GM19467 (cell line): ENCODE measurements around the gene DPH2.

Experiments
- ATAC-seq: cut with Tn5 transposase; IDR thresholded peaks from one replicate; pipeline ENCODE4 v1.9.1; 2021; ENCODE audit warnings: mild to moderate bottlenecking, moderate library complexity; ENCODE audit not compliant: unreplicated experiment

DPH2 gene

GRCh38 chr1:43997295-43997999 lies 27.6 kb downstream of the DPH2 start:
- ATAC-seq: no peak

GRCh38 chr1:43998000-43998378 lies 28.2 kb downstream of the DPH2 start:
- no peak for ATAC-seq

DNA sequence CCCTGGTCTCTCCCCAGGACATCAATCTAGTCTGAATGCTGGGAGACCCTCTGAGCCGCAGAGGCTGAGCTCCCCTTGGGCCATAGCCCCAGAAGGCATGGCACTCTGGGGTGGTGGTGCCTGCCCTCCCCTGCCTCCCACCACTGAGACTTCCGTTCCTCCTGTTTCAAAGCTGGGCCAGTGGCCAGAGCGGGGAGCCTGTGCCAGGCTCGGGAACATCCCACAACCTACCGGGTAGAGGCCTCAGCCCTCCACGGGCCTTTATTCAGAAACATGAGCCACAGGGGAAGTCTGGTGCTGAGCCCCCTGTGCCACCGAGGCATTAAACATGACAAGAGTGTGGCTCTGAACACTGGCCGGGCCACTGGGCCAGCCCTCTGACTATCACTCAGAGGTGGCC lies 29.6 kb downstream of the DPH2 start:
- ATAC-seq: no peak

DNA sequence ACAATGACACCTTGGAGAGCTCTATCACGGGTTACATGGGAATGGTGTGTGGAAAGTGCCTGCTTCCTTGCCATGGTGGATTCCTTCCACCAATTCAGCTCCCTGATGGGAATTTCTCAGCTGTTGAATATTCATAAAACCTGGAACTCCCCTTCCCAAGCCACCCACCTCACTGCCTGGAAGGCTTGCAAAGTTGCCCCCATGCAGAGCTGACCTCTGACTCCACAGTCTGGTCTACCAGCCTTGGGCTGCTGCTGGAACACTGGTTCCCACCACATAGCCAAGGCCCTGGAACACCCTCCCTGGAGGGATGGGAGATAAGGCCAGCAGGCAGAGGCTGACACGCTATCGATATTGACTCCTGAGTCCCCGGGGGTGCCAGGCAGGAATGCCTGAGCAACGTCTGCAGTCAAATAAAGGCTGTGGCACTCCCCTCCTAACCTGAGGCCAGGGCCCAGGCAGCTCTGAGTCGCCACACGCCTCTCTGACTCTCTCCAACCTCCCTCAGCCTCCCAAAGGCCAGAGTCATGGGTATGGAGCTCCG lies 30.4 kb downstream of the DPH2 start:
- no peak for ATAC-seq

DNA sequence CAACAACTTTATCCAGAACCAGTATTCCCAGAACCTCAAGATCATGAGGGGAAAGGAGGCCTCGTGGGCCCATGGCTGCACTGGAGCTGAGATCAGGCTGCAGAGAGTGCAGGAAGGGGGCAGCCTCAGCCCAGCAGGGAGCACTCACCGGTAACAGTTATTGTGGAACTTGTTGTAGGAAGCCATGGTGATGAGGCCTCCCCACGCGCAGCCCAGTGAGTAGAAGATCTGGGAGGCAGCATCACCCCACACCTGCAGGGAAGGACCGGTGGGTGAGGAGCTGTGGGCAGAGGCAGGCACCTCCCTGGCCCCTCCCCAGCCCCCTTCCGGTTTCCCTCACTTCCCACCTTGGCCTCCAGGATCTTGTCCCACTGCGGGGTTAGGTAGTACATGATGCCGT lies 32.4 kb downstream of the DPH2 start:
- no peak for ATAC-seq

GRCh38 chr1:44002606-44003157 lies 32.9 kb downstream of the DPH2 start:
- no peak for ATAC-seq

DNA sequence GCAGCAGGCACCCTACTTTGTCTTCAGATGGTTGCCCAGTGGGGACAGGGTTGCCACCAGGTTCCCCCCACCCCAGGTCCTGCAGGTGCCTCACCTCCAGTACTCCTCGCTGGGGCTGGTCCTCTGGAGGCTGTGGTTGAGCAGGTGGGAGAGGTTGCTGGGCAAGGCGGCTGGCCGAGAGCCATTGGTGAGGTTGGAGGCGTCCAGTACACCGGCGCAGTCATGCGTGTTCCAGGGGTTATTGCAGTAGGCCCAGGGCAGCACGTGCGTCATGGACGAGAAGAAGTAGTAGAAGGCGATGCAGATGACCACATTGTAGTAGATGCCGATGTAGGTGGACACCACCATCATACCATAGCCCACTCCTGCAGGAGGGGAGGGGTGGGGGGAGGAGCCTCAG lies 38.4 kb downstream of the DPH2 start:
- ATAC-seq: no peak

DNA sequence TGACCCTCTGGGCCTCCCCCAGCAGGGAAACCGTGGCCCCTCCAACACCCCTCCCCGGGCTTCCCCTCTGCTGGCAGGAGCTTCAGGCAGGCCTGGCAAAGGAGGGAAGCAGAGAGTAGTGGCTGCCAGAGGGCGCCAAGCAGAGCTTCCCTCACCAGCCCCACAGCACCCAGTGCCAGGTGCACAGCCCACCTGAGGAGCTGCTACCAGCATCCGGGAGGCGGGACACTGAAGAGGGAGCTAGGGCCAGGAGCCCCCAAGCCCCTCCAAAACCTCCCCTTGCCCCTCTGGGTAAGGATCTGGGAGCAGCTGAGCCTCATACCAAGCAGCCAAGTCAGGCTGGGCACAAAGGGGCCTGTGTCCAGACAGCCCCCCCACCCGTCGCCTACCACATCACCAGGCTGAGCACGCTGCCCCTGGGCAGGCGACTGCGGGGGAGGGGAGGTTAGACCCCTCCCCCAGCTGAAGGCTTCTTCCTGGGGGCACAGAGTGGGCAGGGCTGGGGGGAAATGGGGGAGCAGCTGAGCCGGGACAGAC lies 41.2 kb downstream of the DPH2 start:
- ATAC-seq: no peak

DNA sequence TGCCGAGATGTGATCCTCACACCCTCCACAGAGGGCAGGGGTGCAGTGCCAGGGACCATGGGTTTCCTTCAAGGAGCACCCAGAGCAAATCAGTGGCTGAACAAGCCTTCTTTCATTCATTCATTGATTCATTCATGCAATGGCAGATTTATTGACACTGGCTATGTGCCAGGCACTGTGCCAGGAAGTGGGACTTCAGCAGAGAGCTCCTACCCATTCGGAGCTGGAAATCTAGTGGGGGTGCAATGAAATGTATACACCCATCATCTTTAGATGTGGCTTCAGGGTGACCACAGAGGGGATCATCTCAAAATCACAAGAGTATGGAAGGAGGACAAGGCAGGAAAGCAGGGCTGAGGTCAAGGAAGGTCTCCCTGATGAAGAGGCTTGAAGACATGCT lies 42.6 kb downstream of the DPH2 start:
- no peak for ATAC-seq

GRCh38 chr1:44012941-44013609 lies 43.3 kb downstream of the DPH2 start:
- no peak for ATAC-seq

GRCh38 chr1:44013949-44014348 lies 44.1 kb downstream of the DPH2 start:
- ATAC-seq: no peak

DNA sequence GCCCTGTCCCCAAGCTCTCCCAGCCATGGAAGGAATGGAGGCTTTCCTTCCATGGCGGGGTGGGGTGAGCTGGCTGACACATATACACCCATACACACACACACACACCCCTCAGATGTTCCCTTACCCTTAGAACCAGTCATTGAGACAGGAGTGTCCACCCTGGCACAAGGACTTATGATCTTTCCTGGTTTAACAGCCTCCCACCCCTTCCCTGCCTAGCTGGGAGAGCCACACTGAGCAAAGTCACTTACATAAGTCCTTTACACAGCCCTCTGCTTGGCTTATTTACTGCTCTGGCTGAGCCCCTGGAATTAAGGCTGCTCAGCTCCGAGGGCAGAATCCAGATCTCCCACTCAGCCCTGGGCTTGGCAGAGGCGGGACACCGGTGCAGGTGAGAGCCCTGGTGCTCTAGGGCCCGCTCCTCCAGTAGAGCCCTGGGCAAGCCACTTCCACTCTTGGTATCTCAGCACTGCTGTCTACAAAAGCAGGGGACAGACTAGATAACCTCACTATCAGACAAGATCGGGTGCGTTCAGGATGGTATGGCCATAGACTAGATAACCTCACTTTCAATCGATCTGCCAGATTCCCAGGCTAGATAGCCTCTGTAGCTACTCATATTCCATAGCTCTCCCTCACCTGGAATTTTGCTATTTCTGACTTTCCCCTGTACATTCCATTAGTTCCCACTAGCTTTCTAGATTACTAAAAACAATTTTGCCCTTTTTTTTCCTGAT lies 44.7 kb downstream of the DPH2 start:
- ATAC-seq: no peak

GRCh38 chr1:44015206-44015605 lies 45.4 kb downstream of the DPH2 start:
- ATAC-seq: no peak

GRCh38 chr1:44016041-44016889 lies 46.5 kb downstream of the DPH2 start:
- no peak for ATAC-seq

- no peak for ATAC-seq
These were observed 47.1 kb downstream of the DPH2 start for GRCh38 chr1:44016890-44017400.

- no peak for ATAC-seq
These were observed 49.7 kb downstream of the DPH2 start for GRCh38 chr1:44019466-44019948.

DNA sequence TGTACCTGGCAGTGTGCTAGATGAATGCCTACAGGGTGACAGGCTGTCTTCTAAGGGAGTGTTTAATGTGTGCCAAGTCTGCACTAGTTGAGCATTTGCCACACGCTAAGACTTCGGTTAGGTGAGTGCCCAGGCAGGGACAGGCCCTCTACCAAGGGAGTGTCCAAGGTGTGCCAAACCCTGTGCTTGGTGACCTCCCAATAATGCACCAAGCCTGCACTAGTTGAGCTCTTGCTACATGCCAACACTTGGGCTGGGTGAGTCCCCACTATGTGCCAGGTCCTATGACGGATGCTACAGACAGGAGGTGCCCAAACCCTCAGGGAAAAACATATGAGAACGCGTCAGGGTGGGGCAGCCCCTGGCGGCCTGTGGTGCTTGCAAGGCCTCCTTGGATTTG lies 50.7 kb downstream of the DPH2 start:
- no peak for ATAC-seq

GRCh38 chr1:44021156-44021555 lies 51.3 kb downstream of the DPH2 start:
- no peak for ATAC-seq

GRCh38 chr1:44021581-44022321 lies 51.9 kb downstream of the DPH2 start:
- no peak for ATAC-seq
